Naive thymus-derived CD4-positive, alpha-beta T cell (primary cell): Measurements from ENCODE around the gene VASP. TPM values are rescaled to one million over a fixed set of nuclear protein-coding genes. Genes with fewer than 3 reads are reported as not detected.

Source experiments
- ATAC-seq: fragments of 150-1000 bp; cut with Tn5 transposase; 2 replicates; pipeline ENCODE4 v1.10.0; 2021; ENCODE audit warnings: mild to moderate bottlenecking, moderate library complexity
- CTCF ChIA-PET: fragments of 350-600 bp; sonication (Branson Sonifier 250); formaldehyde crosslinking; loops from one replicate; lab custom pipeline; 2021; ENCODE audit warnings: antibody characterized with exemption; lab: Charles Lee
- POLR2A ChIA-PET: fragments of 350-600 bp; sonication (Branson Sonifier 250); formaldehyde crosslinking; loops from one replicate; lab custom pipeline; 2021; ENCODE audit warnings: antibody characterized with exemption, inconsistent platforms; lab: Charles Lee
- DNase-seq, 9 donors: peaks; one replicate each; pipeline versions ENCODE4 v3.0.0 to v3.0.0-alpha.2; 2020 to 2022; ENCODE audit warnings: mixed read lengths in 1 of 9
- H3K27ac ChIP-seq: one replicate; pipeline ENCODE4 v1.7.0; 2013; ENCODE audit warnings: mild to moderate bottlenecking, low read depth, low read length, moderate library complexity
- H3K27me3 ChIP-seq, 2 donors: one replicate each; pipeline ENCODE4 v1.7.0; 2013; ENCODE audit warnings: low read length in 2 of 2, mild to moderate bottlenecking in 2 of 2, moderate library complexity in 2 of 2; ENCODE audit not compliant: control insufficient read depth in 2 of 2, insufficient read depth in 2 of 2
- H3K36me3 ChIP-seq, 3 experiments: 1 replicate in 2 of 3; 2 replicates in 1 of 3; pipeline ENCODE4 v1.7.0; 2013; ENCODE audit warnings: low read length in 3 of 3, mild to moderate bottlenecking in 3 of 3, moderate library complexity in 1 of 3; ENCODE audit not compliant: insufficient read depth in 3 of 3, control insufficient read depth in 2 of 3
- H3K4me1 ChIP-seq, 2 donors: one replicate each; pipeline ENCODE4 v1.7.0; 2013; ENCODE audit warnings: low read length in 2 of 2, mild to moderate bottlenecking in 2 of 2, moderate library complexity in 1 of 2; ENCODE audit not compliant: control insufficient read depth in 2 of 2, insufficient read depth in 2 of 2
- H3K4me3 ChIP-seq: 2 replicates; pipeline ENCODE4 v1.7.0; 2013; ENCODE audit warnings: mild to moderate bottlenecking, low read length
- H3K9me3 ChIP-seq, 3 experiments: 1 replicate in 2 of 3; 2 replicates in 1 of 3; pipeline ENCODE4 v1.7.0; 2013; ENCODE audit warnings: low read length in 3 of 3; ENCODE audit not compliant: control insufficient read depth in 2 of 3
- H3K27ac Mint-ChIP-seq, 9 donors: one replicate each; pipeline ENCODE4 v1.8.0; 2020 to 2022; ENCODE audit warnings: mixed read lengths in 9 of 9, mild to moderate bottlenecking in 8 of 9, moderate library complexity in 5 of 9, inconsistent platforms in 2 of 9
- H3K27me3 Mint-ChIP-seq, 5 donors: one replicate each; pipeline ENCODE4 v1.8.0; 2021 to 2022; ENCODE audit warnings: mixed read lengths in 5 of 5, mild to moderate bottlenecking in 1 of 5
- H3K36me3 Mint-ChIP-seq, 5 donors: one replicate each; pipeline ENCODE4 v1.8.0; 2020 to 2022; ENCODE audit warnings: mixed read lengths in 5 of 5, mild to moderate bottlenecking in 3 of 5, inconsistent platforms in 1 of 5
- H3K4me1 Mint-ChIP-seq, 7 donors: one replicate each; pipeline ENCODE4 v1.8.0; 2020 to 2022; ENCODE audit warnings: mixed read lengths in 7 of 7, mild to moderate bottlenecking in 3 of 7, inconsistent platforms in 1 of 7
- H3K4me3 Mint-ChIP-seq, 10 donors: one replicate each; pipeline ENCODE4 v1.8.0; 2020 to 2022; ENCODE audit warnings: mild to moderate bottlenecking in 10 of 10, mixed read lengths in 10 of 10, moderate library complexity in 6 of 10, inconsistent platforms in 2 of 10
- H3K9me3 Mint-ChIP-seq, 11 donors: one replicate each; pipeline ENCODE4 v1.8.0; 2020 to 2022; ENCODE audit warnings: mixed read lengths in 11 of 11, mild to moderate bottlenecking in 4 of 11, inconsistent platforms in 1 of 11, moderate library complexity in 1 of 11
- intact Hi-C, 2 donors: fragments of 100-400 bp; cut with micrococcal nuclease; formaldehyde crosslinking; loops; one replicate each; pipeline ENCODE4 v1.15.1; 2023
- polyA plus RNA-seq, 2 donors: library from polyadenylated mRNA; unstranded; fragments of 300-500 nt; fragmentation: Illumina TruSeq; gene quantifications; one replicate each; pipeline ENCODE4 v1.2.3, GENCODE V29; 2021
- total RNA-seq, 6 experiments: library from RNA in 5 of 6; stranded (reverse) in 5 of 6; gene quantifications; 1 replicate in 5 of 6; 2 replicates in 1 of 6; pipeline ENCODE4 v1.2.3 and lab custom pipeline; 2021 to 2026

Gene VASP
- total and polyA plus RNA-seq, 7 experiments from 2014 or later: 27.0 to 206 (median 74.2) TPM

DNA sequence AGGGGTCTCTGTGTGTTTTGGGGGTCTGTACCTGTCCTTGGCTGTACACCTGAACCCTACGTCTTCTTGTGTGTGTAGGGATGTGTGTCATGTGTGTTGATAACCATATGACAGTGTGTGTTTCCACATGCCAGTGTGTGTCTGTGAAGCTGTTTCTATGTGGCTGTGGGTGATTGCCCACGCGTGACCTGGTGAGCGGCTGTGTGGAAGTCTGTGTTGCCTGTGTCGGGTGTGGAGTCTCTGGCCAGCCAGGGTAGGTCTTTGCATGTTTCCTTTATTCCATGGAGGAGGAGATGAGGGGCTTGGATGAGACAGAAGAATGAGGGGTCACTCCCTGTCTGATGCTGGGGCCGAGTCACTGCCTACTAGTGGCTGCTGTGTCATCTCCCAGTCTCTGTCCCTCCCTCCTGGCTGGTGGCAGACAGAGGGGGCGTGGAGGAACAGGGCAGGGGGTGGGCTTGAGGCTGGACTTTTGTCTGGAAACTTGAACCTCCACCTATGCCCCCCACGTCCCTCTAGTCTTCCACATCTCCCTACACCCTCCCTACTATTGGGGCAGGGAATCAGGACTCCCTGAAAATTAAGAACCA is 42.3 kb upstream of the VASP start:
- Mint-ChIP-seq H3K27me3 (peaks cover 0 to 29% (median 0%) of the 10 kb centered on the region in 5 donors), H3K4me3 (no peak overlapping the region), H3K36me3 (no peaks in the 10 kb centered on the region), H3K4me1 (peaks cover 0 to 23% (median 7%) of the 10 kb centered on the region in 7 donors), H3K9me3 (peaks cover 0 to 29% (median 0%) of the 10 kb centered on the region in 11 donors), H3K27ac (peak overlapping the region in 3 of 9 donors; percentile 5 to 51 (median 17))
- H3K27me3 ChIP-seq: no peaks in the 10 kb centered on the region
- no peak overlapping the region for H3K4me3 ChIP-seq
- H3K36me3 ChIP-seq: peaks cover 0 to 11% (median 0%) of the 10 kb centered on the region in 3 experiments
- H3K4me1 ChIP-seq: peaks cover 6 to 9% of the 10 kb centered on the region in 2 donors
- no peak overlapping the region for H3K27ac ChIP-seq
- POLR2A ChIA-PET: interaction anchor here (1.5 kb wide), 1 partner anchor 13 kb away, joined by 3 read pairs; no protein-coding TSS in a partner anchor
- CTCF ChIA-PET: interaction anchor here (0.7 to 1.6 kb wide), 2 partner anchors 12 to 26 kb away, joined by 5 to 8 read pairs; no protein-coding TSS in a partner anchor
- no peaks in the 10 kb centered on the region for H3K9me3 ChIP-seq
- ATAC-seq: no peak
- no peak for DNase-seq
- intact Hi-C loops: no loop called here

DNA sequence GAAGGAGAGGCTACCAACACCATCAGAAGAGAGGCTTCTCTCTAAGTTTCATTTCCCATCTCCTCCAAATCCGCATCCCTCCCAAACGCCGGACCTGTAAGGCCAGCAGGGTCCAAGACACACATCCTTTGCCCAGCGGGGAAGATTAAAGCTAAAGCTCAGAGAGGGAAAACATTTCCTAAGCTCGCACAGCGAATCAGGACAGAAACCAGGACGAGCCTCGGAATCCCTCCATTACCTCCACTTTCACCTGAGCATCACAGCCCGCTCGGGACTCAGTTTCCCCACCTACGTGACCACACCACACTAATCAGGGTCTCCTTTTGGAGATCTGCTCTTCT is 40.2 kb upstream of the VASP start:
- peak overlapping the region; percentile 87 to 96 (median 94) for H3K4me3 Mint-ChIP-seq
- H3K9me3 Mint-ChIP-seq: peaks cover 0 to 42% (median 0%) of the 10 kb centered on the region in 11 donors
- ChIA-PET CTCF (interaction anchor here (1.0 to 5.4 kb wide), 5 partner anchors 9 to 29 kb away, joined by 5 to 39 read pairs (median 7); no protein-coding TSS in a partner anchor), POLR2A (interaction anchor here (0.6 to 3.1 kb wide), 6 partner anchors 11 to 256 kb away, joined by 3 to 50 read pairs (median 4); no protein-coding TSS in a partner anchor)
- intact Hi-C loops: loop anchor here (1.0 kb wide), 6 partner anchors 12 to 225 kb away; partner anchors contain the start of gene QPCTL (in 1 of the 2)
- H3K27me3 Mint-ChIP-seq: peaks cover 5 to 39% (median 8%) of the 10 kb centered on the region in 5 donors
- Histone ChIP-seq H3K27ac (peak overlapping the region; percentile 98), H3K4me1 (peaks cover 10 to 16% of the 10 kb centered on the region in 2 donors), H3K36me3 (peaks cover 0 to 11% (median 0%) of the 10 kb centered on the region in 3 experiments), H3K27me3 (no peaks in the 10 kb centered on the region), H3K9me3 (no peaks in the 10 kb centered on the region), H3K4me3 (peak overlapping the region; percentile 99)
- DNase-seq (no peak), ATAC-seq (no peak)
- H3K36me3 Mint-ChIP-seq: no peaks in the 10 kb centered on the region
- H3K4me1 Mint-ChIP-seq: peaks cover 0 to 30% (median 13%) of the 10 kb centered on the region in 7 donors
- H3K27ac Mint-ChIP-seq: peak overlapping the region in 8 of 9 donors; percentile 90 to 100 (median 99)

DNA sequence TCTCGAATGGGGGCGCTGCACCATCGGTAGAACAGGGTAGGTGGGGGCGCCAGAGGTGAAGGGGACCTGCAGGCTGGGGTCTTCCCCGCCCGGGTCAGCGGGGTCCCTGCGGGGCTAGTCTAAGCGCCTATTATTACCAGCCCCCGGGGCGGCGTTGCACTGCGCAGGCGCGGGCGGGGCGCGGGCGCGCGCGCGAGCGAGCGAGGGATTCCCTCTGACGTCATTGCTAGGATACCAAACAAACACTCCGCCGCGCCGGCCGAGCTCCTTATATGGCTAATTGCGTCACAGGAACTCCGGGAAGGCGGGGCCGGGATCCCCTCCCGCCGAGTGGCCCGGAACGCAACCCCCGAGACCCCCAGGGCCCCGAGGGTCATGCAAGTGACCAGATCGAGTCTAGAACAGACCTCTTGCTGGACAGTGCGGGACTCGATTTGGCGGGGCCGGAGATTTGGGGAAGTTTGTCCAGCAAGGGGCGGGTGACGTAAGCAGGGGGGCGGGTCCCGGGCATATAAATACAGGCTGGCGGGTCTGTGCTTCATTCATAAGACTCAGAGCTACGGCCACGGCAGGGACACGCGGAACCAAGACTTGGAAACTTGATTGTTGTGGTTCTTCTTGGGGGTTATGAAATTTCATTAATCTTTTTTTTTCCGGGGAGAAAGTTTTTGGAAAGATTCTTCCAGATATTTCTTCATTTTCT is 39.7 kb upstream of the VASP start, which contains the start of gene FOSB:
TSS of gene FOSB (plus strand) at position 541 of the 703 bp plus-strand sequence. CDS start 591 bp downstream, outside the sequence.
- peaks cover 10 to 16% of the 10 kb centered on the region in 2 donors for H3K4me1 ChIP-seq
- POLR2A ChIA-PET: interaction anchor here (0.6 to 3.1 kb wide), 12 partner anchors 11 to 1646 kb away, joined by 3 to 50 read pairs (median 4); partner anchors contain the start of gene ZC3H4
- peaks cover under 1 to 35% (median 13%) of the 10 kb centered on the region in 7 donors for H3K4me1 Mint-ChIP-seq

DNA sequence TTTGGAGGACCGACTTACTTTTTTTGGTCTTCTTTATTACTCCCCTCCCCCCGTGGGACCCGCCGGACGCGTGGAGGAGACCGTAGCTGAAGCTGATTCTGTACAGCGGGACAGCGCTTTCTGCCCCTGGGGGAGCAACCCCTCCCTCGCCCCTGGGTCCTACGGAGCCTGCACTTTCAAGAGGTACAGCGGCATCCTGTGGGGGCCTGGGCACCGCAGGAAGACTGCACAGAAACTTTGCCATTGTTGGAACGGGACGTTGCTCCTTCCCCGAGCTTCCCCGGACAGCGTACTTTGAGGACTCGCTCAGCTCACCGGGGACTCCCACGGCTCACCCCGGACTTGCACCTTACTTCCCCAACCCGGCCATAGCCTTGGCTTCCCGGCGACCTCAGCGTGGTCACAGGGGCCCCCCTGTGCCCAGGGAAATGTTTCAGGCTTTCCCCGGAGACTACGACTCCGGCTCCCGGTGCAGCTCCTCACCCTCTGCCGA is 39.1 kb upstream of the VASP start:
- peak overlapping the region; percentile 98 for H3K27ac ChIP-seq
- no peaks in the 10 kb centered on the region for H3K9me3 ChIP-seq
- intact Hi-C loops: loop anchor here in 1 of 2 donors (2.0 kb wide), 1 partner anchor 17 kb away; no protein-coding TSS in a partner anchor
- H3K36me3 Mint-ChIP-seq: no peaks in the 10 kb centered on the region
- peak in 8 of 9 donors; percentile 49 to 75 (median 70) for DNase-seq
- peaks cover 4 to 39% (median 17%) of the 10 kb centered on the region in 7 donors for H3K4me1 Mint-ChIP-seq
- peak overlapping the region; percentile 87 to 96 (median 94) for H3K4me3 Mint-ChIP-seq
- ChIA-PET POLR2A (interaction anchor here (0.5 to 3.1 kb wide), 12 partner anchors 10 to 1645 kb away, joined by 3 to 50 read pairs (median 5); partner anchors contain the start of gene ZC3H4), CTCF (interaction anchor here (0.6 to 5.4 kb wide), 9 partner anchors 8 to 1642 kb away, joined by 3 to 39 read pairs (median 5); no protein-coding TSS in a partner anchor)
- H3K4me1 ChIP-seq: peaks cover 10 to 16% of the 10 kb centered on the region in 2 donors
- H3K4me3 ChIP-seq: peak overlapping the region; percentile 99
- no peaks in the 10 kb centered on the region for H3K27me3 ChIP-seq
- H3K36me3 ChIP-seq: peaks cover 0 to 11% (median 0%) of the 10 kb centered on the region in 3 experiments
- H3K27me3 Mint-ChIP-seq: peaks cover 9 to 46% (median 16%) of the 10 kb centered on the region in 5 donors
- peaks cover 0 to 50% (median 0%) of the 10 kb centered on the region in 11 donors for H3K9me3 Mint-ChIP-seq
- ATAC-seq: no peak
- H3K27ac Mint-ChIP-seq: peak overlapping the region; percentile 90 to 100 (median 99)

More for the DNA sequence above, 39.7 kb upstream of the VASP start, which contains the start of gene FOSB:
- Mint-ChIP-seq H3K27ac (peak within 1 kb of the TSS; percentile 90 to 100 (median 99)), H3K36me3 (no peaks in the 10 kb centered on the region), H3K4me3 (peak within 1 kb of the TSS; percentile 87 to 96 (median 94)), H3K9me3 (peaks cover 0 to 46% (median 0%) of the 10 kb centered on the region in 11 donors), H3K27me3 (peaks cover 5 to 41% (median 11%) of the 10 kb centered on the region in 5 donors)
- DNase-seq (peak; percentile 93 to 99 (median 97)), ATAC-seq (peak; percentile 50)
- Histone ChIP-seq H3K27ac (peak within 1 kb of the TSS; percentile 98), H3K27me3 (no peaks in the 10 kb centered on the region), H3K9me3 (no peaks in the 10 kb centered on the region), H3K36me3 (peaks cover 0 to 11% (median 0%) of the 10 kb centered on the region in 3 experiments), H3K4me3 (peak within 1 kb of the TSS; percentile 99)
- intact Hi-C loops: loop anchor here (1.0 to 2.0 kb wide), 7 partner anchors 12 to 225 kb away; partner anchors contain the start of gene QPCTL (in 1 of the 2)
- CTCF ChIA-PET: interaction anchor here (0.6 to 5.4 kb wide), 9 partner anchors 9 to 1643 kb away, joined by 3 to 39 read pairs (median 5); no protein-coding TSS in a partner anchor

DNA sequence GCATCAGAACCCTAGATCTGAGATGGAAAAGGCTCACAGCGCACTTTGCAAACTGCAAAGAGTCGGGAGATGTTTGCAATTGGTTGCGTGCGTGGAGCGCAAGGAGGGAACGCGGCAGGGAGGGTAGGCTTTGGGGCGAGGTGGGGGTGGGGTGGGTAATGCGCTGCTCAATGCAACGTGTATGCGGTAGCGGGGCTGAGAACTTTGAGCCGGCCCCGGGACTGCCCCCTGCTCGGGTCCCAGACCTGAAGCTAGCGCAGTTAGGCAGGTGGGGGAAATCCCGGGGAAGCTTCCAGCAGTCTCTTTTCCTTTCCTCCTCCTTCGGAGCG is 38.5 kb upstream of the VASP start:
- intact Hi-C loops: loop anchor here (1.0 to 2.0 kb wide), 6 partner anchors 10 to 224 kb away; partner anchors contain the start of genes OPA3 (in 1 of the 2), POLR1G (in 1 of the 2) and QPCTL (in 1 of the 2)
- no peaks in the 10 kb centered on the region for H3K27me3 ChIP-seq
- H3K9me3 ChIP-seq: no peaks in the 10 kb centered on the region
- Mint-ChIP-seq H3K4me3 (peak overlapping the region; percentile 87 to 96 (median 94)), H3K27ac (peak overlapping the region; percentile 90 to 100 (median 99)), H3K27me3 (peaks cover 9 to 51% (median 17%) of the 10 kb centered on the region in 5 donors), H3K9me3 (peaks cover 0 to 54% (median 0%) of the 10 kb centered on the region in 11 donors), H3K36me3 (no peaks in the 10 kb centered on the region), H3K4me1 (peaks cover 4 to 39% (median 17%) of the 10 kb centered on the region in 7 donors)
- POLR2A ChIA-PET: interaction anchor here (0.5 to 3.1 kb wide), 8 partner anchors 10 to 579 kb away, joined by 3 to 50 read pairs (median 8); no protein-coding TSS in a partner anchor
- DNase-seq: peak in 1 of 9 donors; percentile 88
- H3K36me3 ChIP-seq: peaks cover 0 to 11% (median 0%) of the 10 kb centered on the region in 3 experiments
- H3K4me3 ChIP-seq: peak overlapping the region; percentile 99
- peak; percentile 55 for ATAC-seq
- CTCF ChIA-PET: interaction anchor here (0.5 to 5.4 kb wide), 4 partner anchors 10 to 30 kb away, joined by 3 to 39 read pairs (median 16); no protein-coding TSS in a partner anchor
- H3K27ac ChIP-seq: peak overlapping the region; percentile 98
- peaks cover 10 to 16% of the 10 kb centered on the region in 2 donors for H3K4me1 ChIP-seq
